SKM-1 treated with dmso at 0.1 percent for 144 hours (cell line): ENCODE measurements around the gene PKN3.

Experiments used
- DNase-seq: peaks from one replicate; lab custom pipeline; 2025; ENCODE audit not compliant: unreplicated experiment; lab: John Stamatoyannopoulos, UW

Gene PKN3

GRCh38 chr9:128715436-128715750 is 13.1 kb downstream of the PKN3 start:
- DNase-seq, result no peak

- DNase-seq, result no peak
Measured at GRCh38 chr9:128716581-128717254, 14.4 kb downstream of the PKN3 start.

- no peak for DNase-seq
Measured at GRCh38 chr9:128718047-128718446, 15.7 kb downstream of the PKN3 start.

GRCh38 chr9:128718475-128718874 is 16.2 kb downstream of the PKN3 start:
- no peak for DNase-seq

GRCh38 chr9:128719919-128720605 is 17.8 kb downstream of the PKN3 start:
- DNase-seq, result no peak

GRCh38 chr9:128720841-128721486 is 18.7 kb downstream of the PKN3 start:
- DNase-seq, result no peak

GRCh38 chr9:128721487-128722010 is 19.2 kb downstream of the PKN3 start:
- no peak for DNase-seq

- no peak for DNase-seq
Measured at GRCh38 chr9:128722380-128723351, 20.4 kb downstream of the PKN3 start.

GRCh38 chr9:128723352-128723865 is 21.1 kb downstream of the PKN3 start:
- no peak for DNase-seq

GRCh38 chr9:128723866-128724743 is 21.8 kb downstream of the PKN3 start, which contains the start of gene ZDHHC12:
Gene ZDHHC12, minus strand, starts transcription at chr9:128724127. Its CDS starts 34 bp downstream, at chr9:128724093.
- peak; percentile 98 for DNase-seq

- peak; percentile 31 for DNase-seq
Measured at GRCh38 chr9:128724744-128725211, 22.5 kb downstream of the PKN3 start.

- no peak for DNase-seq
Measured at GRCh38 chr9:128727640-128728248, 25.4 kb downstream of the PKN3 start.

- no peak for DNase-seq
Measured at GRCh38 chr9:128728298-128728697, 26.0 kb downstream of the PKN3 start.

- no peak for DNase-seq
Measured at GRCh38 chr9:128729302-128729701, 27.0 kb downstream of the PKN3 start.

GRCh38 chr9:128729766-128730517 is 27.6 kb downstream of the PKN3 start:
- DNase-seq, result no peak

- no peak for DNase-seq
Measured at GRCh38 chr9:128731093-128731492, 28.8 kb downstream of the PKN3 start.

- no peak for DNase-seq
Measured at GRCh38 chr9:128731691-128732090, 29.4 kb downstream of the PKN3 start.

- DNase-seq, result peak; percentile 9
Measured at GRCh38 chr9:128732576-128732975, 30.3 kb downstream of the PKN3 start.
